ENCODE measurements around the gene BARHL1. TPM values are rescaled to one million over a fixed set of nuclear protein-coding genes. Genes with fewer than 3 reads are reported as not detected.

BARHL1 gene
- total RNA-seq, 2 donors from 2014 or later: not detected

- Mint-ChIP-seq H3K27me3 (ENCODE audit: low read depth) (no peaks in the 10 kb centered on the region), H3K36me3 (ENCODE audit: insufficient read depth in 2 of 2) (peaks cover 2 to 18% of the 10 kb centered on the region in 2 donors), H3K4me1 (ENCODE audit: low read depth) (no peaks in the 10 kb centered on the region), H3K27ac (no peak overlapping the region), H3K4me3 (no peak overlapping the region), H3K9me3 (no peaks in the 10 kb centered on the region)
- ATAC-seq (replicated peaks in 1 of 2): no peak
- no peak for DNase-seq
Measured at GRCh38 chr9:132622159-132622558, 39.8 kb downstream of the BARHL1 start.

- no peak overlapping the region for H3K27ac Mint-ChIP-seq
- H3K4me3 Mint-ChIP-seq: no peak overlapping the region
- H3K9me3 Mint-ChIP-seq: no peaks in the 10 kb centered on the region
- H3K4me1 Mint-ChIP-seq (ENCODE audit: low read depth): no peaks in the 10 kb centered on the region
- peaks cover 2 to 13% of the 10 kb centered on the region in 2 donors for H3K36me3 Mint-ChIP-seq (ENCODE audit: insufficient read depth in 2 of 2)
- ATAC-seq (replicated peaks in 1 of 2): no peak
- H3K27me3 Mint-ChIP-seq (ENCODE audit: low read depth): no peaks in the 10 kb centered on the region
- no peak for DNase-seq
Measured at GRCh38 chr9:132626285-132626684, 43.9 kb downstream of the BARHL1 start.

GRCh38 chr9:132627106-132627505, 44.7 kb downstream of the BARHL1 start:
- no peaks in the 10 kb centered on the region for H3K27me3 Mint-ChIP-seq (ENCODE audit: low read depth)
- no peak overlapping the region for H3K4me3 Mint-ChIP-seq
- H3K4me1 Mint-ChIP-seq (ENCODE audit: low read depth): no peaks in the 10 kb centered on the region
- no peak for DNase-seq
- ATAC-seq (replicated peaks in 1 of 2): no peak
- no peak overlapping the region for H3K27ac Mint-ChIP-seq
- peaks cover 2 to 14% of the 10 kb centered on the region in 2 donors for H3K36me3 Mint-ChIP-seq (ENCODE audit: insufficient read depth in 2 of 2)
- H3K9me3 Mint-ChIP-seq: no peaks in the 10 kb centered on the region

GRCh38 chr9:132627594-132627993, 45.2 kb downstream of the BARHL1 start:
- Mint-ChIP-seq H3K36me3 (ENCODE audit: insufficient read depth in 2 of 2) (peaks cover 2 to 15% of the 10 kb centered on the region in 2 donors), H3K27me3 (ENCODE audit: low read depth) (no peaks in the 10 kb centered on the region), H3K9me3 (no peaks in the 10 kb centered on the region), H3K27ac (no peak overlapping the region), H3K4me1 (ENCODE audit: low read depth) (no peaks in the 10 kb centered on the region), H3K4me3 (no peak overlapping the region)
- DNase-seq (no peak), ATAC-seq (replicated peaks in 1 of 2) (no peak)

GRCh38 chr9:132628746-132629145, 46.3 kb downstream of the BARHL1 start:
- Mint-ChIP-seq H3K4me1 (ENCODE audit: low read depth) (no peaks in the 10 kb centered on the region), H3K36me3 (ENCODE audit: insufficient read depth in 2 of 2) (peaks cover 2 to 17% of the 10 kb centered on the region in 2 donors), H3K27me3 (ENCODE audit: low read depth) (no peaks in the 10 kb centered on the region), H3K9me3 (no peaks in the 10 kb centered on the region), H3K4me3 (no peak overlapping the region), H3K27ac (no peak overlapping the region)
- ATAC-seq (replicated peaks in 1 of 2) (no peak), DNase-seq (no peak)

GRCh38 chr9:132630116-132630515, 47.7 kb downstream of the BARHL1 start:
- Mint-ChIP-seq H3K36me3 (ENCODE audit: insufficient read depth in 2 of 2) (peaks cover 2 to 17% of the 10 kb centered on the region in 2 donors), H3K4me3 (no peak overlapping the region), H3K9me3 (no peaks in the 10 kb centered on the region), H3K27ac (no peak overlapping the region), H3K4me1 (ENCODE audit: low read depth) (no peaks in the 10 kb centered on the region), H3K27me3 (ENCODE audit: low read depth) (no peaks in the 10 kb centered on the region)
- DNase-seq (no peak), ATAC-seq (replicated peaks in 1 of 2) (no peak)

GRCh38 chr9:132630811-132631210, 48.4 kb downstream of the BARHL1 start:
- ATAC-seq (replicated peaks in 1 of 2): no peak
- no peak for DNase-seq
- Mint-ChIP-seq H3K9me3 (no peaks in the 10 kb centered on the region), H3K4me1 (ENCODE audit: low read depth) (no peaks in the 10 kb centered on the region), H3K36me3 (ENCODE audit: insufficient read depth in 2 of 2) (peaks cover 2 to 14% of the 10 kb centered on the region in 2 donors), H3K27ac (no peak overlapping the region), H3K27me3 (ENCODE audit: low read depth) (no peaks in the 10 kb centered on the region), H3K4me3 (no peak overlapping the region)

GRCh38 chr9:132631280-132631679, 48.9 kb downstream of the BARHL1 start:
- Mint-ChIP-seq H3K36me3 (ENCODE audit: insufficient read depth in 2 of 2) (peaks cover 2 to 13% of the 10 kb centered on the region in 2 donors), H3K4me3 (no peak overlapping the region)

GRCh38 chr9:132631685-132632084, 49.3 kb downstream of the BARHL1 start:
- no peak for ATAC-seq (replicated peaks in 1 of 2)
- Mint-ChIP-seq H3K9me3 (no peaks in the 10 kb centered on the region), H3K27me3 (ENCODE audit: low read depth) (no peaks in the 10 kb centered on the region), H3K27ac (no peak overlapping the region), H3K4me1 (ENCODE audit: low read depth) (no peaks in the 10 kb centered on the region), H3K4me3 (no peak overlapping the region), H3K36me3 (ENCODE audit: insufficient read depth in 2 of 2) (peaks cover 2 to 11% of the 10 kb centered on the region in 2 donors)
- no peak for DNase-seq

More at GRCh38 chr9:132631280-132631679, 48.9 kb downstream of the BARHL1 start:
- no peaks in the 10 kb centered on the region for H3K9me3 Mint-ChIP-seq
- H3K4me1 Mint-ChIP-seq (ENCODE audit: low read depth): no peaks in the 10 kb centered on the region
- H3K27me3 Mint-ChIP-seq (ENCODE audit: low read depth): no peaks in the 10 kb centered on the region
- no peak for DNase-seq
- no peak for ATAC-seq (replicated peaks in 1 of 2)
- no peak overlapping the region for H3K27ac Mint-ChIP-seq

- no peak for DNase-seq
- H3K36me3 Mint-ChIP-seq (ENCODE audit: insufficient read depth in 2 of 2): peaks cover 2 to 9% of the 10 kb centered on the region in 2 donors
- H3K4me1 Mint-ChIP-seq (ENCODE audit: low read depth): no peaks in the 10 kb centered on the region
- no peaks in the 10 kb centered on the region for H3K9me3 Mint-ChIP-seq
- H3K27me3 Mint-ChIP-seq (ENCODE audit: low read depth): no peaks in the 10 kb centered on the region
- H3K27ac Mint-ChIP-seq: no peak overlapping the region
- H3K4me3 Mint-ChIP-seq: no peak overlapping the region
- ATAC-seq (replicated peaks in 1 of 2): no peak
Measured at GRCh38 chr9:132632413-132633129, 50.2 kb downstream of the BARHL1 start.

- ATAC-seq (replicated peaks in 1 of 2): no peak
- H3K36me3 Mint-ChIP-seq (ENCODE audit: insufficient read depth in 2 of 2): peaks cover 0 to 6% of the 10 kb centered on the region in 2 donors
Measured at GRCh38 chr9:132634327-132634726, 51.9 kb downstream of the BARHL1 start.

GRCh38 chr9:132637351-132637750, 54.9 kb downstream of the BARHL1 start:
- Mint-ChIP-seq H3K4me3 (no peak overlapping the region), H3K27me3 (ENCODE audit: low read depth) (no peaks in the 10 kb centered on the region), H3K36me3 (ENCODE audit: insufficient read depth in 2 of 2) (peaks cover 0 to 10% of the 10 kb centered on the region in 2 donors), H3K4me1 (ENCODE audit: low read depth) (no peaks in the 10 kb centered on the region), H3K27ac (no peak overlapping the region), H3K9me3 (no peaks in the 10 kb centered on the region)
- DNase-seq: no peak
- ATAC-seq (replicated peaks in 1 of 2): no peak

More at GRCh38 chr9:132634327-132634726, 51.9 kb downstream of the BARHL1 start:
- Mint-ChIP-seq H3K27me3 (ENCODE audit: low read depth) (no peaks in the 10 kb centered on the region), H3K9me3 (no peaks in the 10 kb centered on the region), H3K4me3 (no peak overlapping the region), H3K27ac (no peak overlapping the region), H3K4me1 (ENCODE audit: low read depth) (no peaks in the 10 kb centered on the region)
- DNase-seq: no peak

- Mint-ChIP-seq H3K27ac (no peak overlapping the region), H3K36me3 (ENCODE audit: insufficient read depth in 2 of 2) (peaks cover 0 to 10% of the 10 kb centered on the region in 2 donors)
- ATAC-seq (replicated peaks in 1 of 2): no peak
Measured at GRCh38 chr9:132637801-132638200, 55.4 kb downstream of the BARHL1 start.

GRCh38 chr9:132638240-132638639, 55.8 kb downstream of the BARHL1 start:
- no peaks in the 10 kb centered on the region for H3K27me3 Mint-ChIP-seq (ENCODE audit: low read depth)
- DNase-seq (no peak), ATAC-seq (replicated peaks in 1 of 2) (no peak)
- H3K4me1 Mint-ChIP-seq (ENCODE audit: low read depth): no peaks in the 10 kb centered on the region
- H3K36me3 Mint-ChIP-seq (ENCODE audit: insufficient read depth in 2 of 2): peaks cover 0 to 9% of the 10 kb centered on the region in 2 donors
- H3K27ac Mint-ChIP-seq: no peak overlapping the region
- no peak overlapping the region for H3K4me3 Mint-ChIP-seq
- no peaks in the 10 kb centered on the region for H3K9me3 Mint-ChIP-seq

More at GRCh38 chr9:132637801-132638200, 55.4 kb downstream of the BARHL1 start:
- no peaks in the 10 kb centered on the region for H3K4me1 Mint-ChIP-seq (ENCODE audit: low read depth)
- H3K27me3 Mint-ChIP-seq (ENCODE audit: low read depth): no peaks in the 10 kb centered on the region
- no peak for DNase-seq
- H3K4me3 Mint-ChIP-seq: no peak overlapping the region
- no peaks in the 10 kb centered on the region for H3K9me3 Mint-ChIP-seq
